IMR-90 (cell line): ENCODE results near the gene PSMD11. TPM values are rescaled to one million over a fixed set of nuclear protein-coding genes. Genes with fewer than 3 reads are reported as not detected.

ENCODE experiments used
- ATAC-seq: fragments of 200-7000 bp; cut with Tn5 transposase; 2 replicates; pipeline ENCODE4 v1.9.1; 2020; ENCODE audit warnings: low read depth, mild to moderate bottlenecking, moderate library complexity
- BruUV-seq: library from RNA; stranded (reverse); fragments of 400-500 nt; replicated peaks from 2 replicates; lab custom pipeline; 2021; lab: Mats Ljungman, UMichigan
- CTCF ChIA-PET: fragments of 300-600 bp; formaldehyde crosslinking; extraction: SDS; loops from one replicate; lab custom pipeline; 2021; ENCODE audit warnings: antibody characterized with exemption; lab: Yijun Ruan, JAX
- POLR2A ChIA-PET: fragments of 300-600 bp; sonication (Branson Sonifier 250); formaldehyde crosslinking; loops from one replicate; lab custom pipeline; 2022; ENCODE audit warnings: antibody characterized with exemption; ENCODE audit not compliant: unreplicated experiment; lab: Charles Lee
- DNase-seq: peaks from one replicate; pipeline ENCODE4 v3.0.0; 2013
- H2AFZ ChIP-seq: replicated peaks from 2 replicates; pipeline ENCODE3; 2013; ENCODE audit warnings: low read length, mild to moderate bottlenecking; ENCODE audit not compliant: poor library complexity
- H2AK5ac ChIP-seq: 2 replicates; pipeline ENCODE4 v1.6.1; 2013; ENCODE audit warnings: low read depth, low read length, inconsistent platforms
- H2AK9ac ChIP-seq: replicated peaks from 2 replicates; pipeline ENCODE3; 2013; ENCODE audit warnings: mild to moderate bottlenecking, low read depth, low read length, moderate library complexity; ENCODE audit not compliant: poor library complexity
- H2BK120ac ChIP-seq: 2 replicates; pipeline ENCODE4 v1.6.1; 2013; ENCODE audit warnings: low read depth, low read length, inconsistent platforms
- H2BK15ac ChIP-seq: 3 replicates; pipeline ENCODE4 v1.6.1; 2013; ENCODE audit warnings: low read depth, low read length, inconsistent platforms
- H2BK20ac ChIP-seq: 2 replicates; pipeline ENCODE4 v1.6.1; 2013; ENCODE audit warnings: low read depth, mild to moderate bottlenecking, inconsistent platforms, low read length, moderate library complexity
- H2BK5ac ChIP-seq: 2 replicates; pipeline ENCODE4 v1.6.1; 2013; ENCODE audit warnings: mild to moderate bottlenecking, low read depth, low read length, inconsistent platforms; ENCODE audit not compliant: poor library complexity, severe bottlenecking
- H3K14ac ChIP-seq: replicated peaks from 2 replicates; pipeline ENCODE4 v1.6.1; 2013; ENCODE audit warnings: low read depth, low read length, inconsistent platforms
- H3K18ac ChIP-seq: 2 replicates; pipeline ENCODE4 v1.6.1; 2013; ENCODE audit warnings: low read depth, low read length, control low read depth
- H3K23ac ChIP-seq: 2 replicates; pipeline ENCODE4 v1.6.1; 2013; ENCODE audit warnings: low read depth, low read length, inconsistent platforms
- H3K27ac ChIP-seq: 2 replicates; pipeline ENCODE4 v1.5.1; 2013; ENCODE audit warnings: mild to moderate bottlenecking, control low read depth, low read length; ENCODE audit not compliant: insufficient read depth
- H3K27me3 ChIP-seq: 2 replicates; pipeline ENCODE4 v1.6.1; 2013; ENCODE audit warnings: low read length; ENCODE audit not compliant: control insufficient read depth, insufficient read depth
- H3K36me3 ChIP-seq: 2 replicates; pipeline ENCODE4 v1.6.1; 2013; ENCODE audit warnings: low read length, mixed read lengths; ENCODE audit not compliant: control insufficient read depth, insufficient read depth
- H3K4ac ChIP-seq: 2 replicates; pipeline ENCODE4 v1.6.1; 2013; ENCODE audit warnings: low read depth, low read length, inconsistent platforms
- H3K4me1 ChIP-seq: 2 replicates; pipeline ENCODE4 v1.6.1; 2013; ENCODE audit warnings: low read length, mixed read lengths; ENCODE audit not compliant: control insufficient read depth, insufficient read depth
- H3K4me2 ChIP-seq: 2 replicates; pipeline ENCODE4 v1.6.1; 2013; ENCODE audit warnings: low read depth, mild to moderate bottlenecking, control low read depth, low read length, moderate library complexity
- H3K4me3 ChIP-seq: 2 replicates; pipeline ENCODE4 v1.5.1; 2013; ENCODE audit warnings: low read depth, mild to moderate bottlenecking, control low read depth, low read length, moderate library complexity; ENCODE audit not compliant: insufficient read depth
- H3K56ac ChIP-seq: 2 replicates; pipeline ENCODE4 v1.6.1; 2013; ENCODE audit warnings: low read length, inconsistent platforms; ENCODE audit not compliant: insufficient read depth; ENCODE audit errors: extremely low read depth
- H3K79me1 ChIP-seq, 2 experiments: 2 replicates each; pipeline ENCODE4 v1.6.1; 2013; ENCODE audit warnings: low read length in 2 of 2, inconsistent platforms in 1 of 2, low read depth in 1 of 2
- H3K9ac ChIP-seq: 2 replicates; pipeline ENCODE4 v1.6.1; 2013; ENCODE audit warnings: low read depth, low read length, control low read depth
- H3K9me1 ChIP-seq: 2 replicates; pipeline ENCODE4 v1.6.1; 2013; ENCODE audit warnings: low read length, inconsistent platforms; ENCODE audit not compliant: insufficient read depth
- H3K9me3 ChIP-seq: 2 replicates; pipeline ENCODE4 v1.6.1; 2013; ENCODE audit warnings: low read length; ENCODE audit not compliant: control insufficient read depth, insufficient read depth
- H4K20me1 ChIP-seq: 2 replicates; pipeline ENCODE4 v1.6.1; 2013; ENCODE audit warnings: low read length, inconsistent platforms; ENCODE audit not compliant: insufficient read depth
- H4K5ac ChIP-seq: 2 replicates; pipeline ENCODE4 v1.6.1; 2013; ENCODE audit warnings: mild to moderate bottlenecking, low read depth, low read length, control low read depth
- H4K8ac ChIP-seq, 2 experiments: 2 replicates each; pipeline ENCODE4 v1.6.1; 2013; ENCODE audit warnings: low read depth in 2 of 2, low read length in 2 of 2, control low read depth in 1 of 2, inconsistent platforms in 1 of 2
- H4K91ac ChIP-seq: 2 replicates; pipeline ENCODE4 v1.6.1; 2013; ENCODE audit warnings: low read depth, low read length, inconsistent platforms; ENCODE audit not compliant: insufficient read depth
- BHLHE40 ChIP-seq: fragments of 150-350 bp; IDR thresholded peaks from 2 replicates; pipeline ENCODE4 v1.6.1; 2016; ENCODE audit warnings: mild to moderate bottlenecking, low read depth, low read length
- CHD1 ChIP-seq: IDR thresholded peaks from 2 replicates; pipeline ENCODE4 v1.6.1; 2012; ENCODE audit warnings: low read depth, low read length, improper control_type of control experiment
- CTCF ChIP-seq: conservative IDR thresholded peaks from 2 replicates; pipeline ENCODE4 v1.5.1; 2012; ENCODE audit warnings: mild to moderate bottlenecking, low read depth, low read length, improper control_type of control experiment
- FOS ChIP-seq: fragments of 150-350 bp; IDR thresholded peaks from 2 replicates; pipeline ENCODE4 v1.6.1; 2016; ENCODE audit warnings: low read depth, low read length
- MAFK ChIP-seq: IDR thresholded peaks from 2 replicates; pipeline ENCODE4 v1.6.1; 2012; ENCODE audit warnings: low read depth, low read length, improper control_type of control experiment
- MAZ ChIP-seq: IDR thresholded peaks from 2 replicates; pipeline ENCODE4 v1.6.1; 2012; ENCODE audit warnings: low read depth, mild to moderate bottlenecking, low read length, improper control_type of control experiment, moderate library complexity, borderline replicate concordance
- MXI1 ChIP-seq: IDR thresholded peaks from 2 replicates; pipeline ENCODE4 v1.6.1; 2012; ENCODE audit warnings: low read depth, mild to moderate bottlenecking, low read length, moderate library complexity, borderline replicate concordance
- NFE2L2 ChIP-seq: fragments of 150-350 bp; IDR thresholded peaks from 2 replicates; pipeline ENCODE4 v1.6.1; 2016; ENCODE audit warnings: low read depth, mild to moderate bottlenecking, low read length
- POLR2A ChIP-seq: IDR thresholded peaks from 2 replicates; pipeline ENCODE4 v1.6.1; 2012; ENCODE audit warnings: mild to moderate bottlenecking, low read depth, low read length
- RCOR1 ChIP-seq: IDR thresholded peaks from 2 replicates; pipeline ENCODE4 v1.6.1; 2012; ENCODE audit warnings: mild to moderate bottlenecking, low read length, improper control_type of control experiment; ENCODE audit not compliant: insufficient replicate concordance
- RFX5 ChIP-seq: IDR thresholded peaks from 2 replicates; pipeline ENCODE4 v1.8.0; 2012; ENCODE audit warnings: low read depth, mild to moderate bottlenecking, low read length, moderate library complexity
- SMC3 ChIP-seq: fragments of 150-350 bp; IDR thresholded peaks from 2 replicates; pipeline ENCODE4 v1.6.1; 2016; ENCODE audit warnings: low read depth, mild to moderate bottlenecking, antibody characterized with exemption, low read length, moderate library complexity
- USF2 ChIP-seq: fragments of 150-350 bp; IDR thresholded peaks from 2 replicates; pipeline ENCODE4 v1.6.1; 2017; ENCODE audit warnings: mild to moderate bottlenecking, antibody characterized with exemption, low read length, low read depth
- WGBS, 2 experiments: methylation state at CpG; one replicate each; pipeline versions ENCODE4 v1.1.5 to v1.1.7; 2013; ENCODE audit warnings: missing lambda C conversion rate in 2 of 2; ENCODE audit not compliant: insufficient read length in 1 of 2; ENCODE audit errors: extremely low coverage in 2 of 2; 5-methylcytosine and 5-hydroxymethylcytosine counted together
- dilution Hi-C: fragments of 300-500 bp; cut with HindIII; formaldehyde crosslinking; loops from one replicate; pipeline ENCODE4 v1.14.3; 2018; ENCODE audit warnings: low sequenced_read_pairs; ENCODE audit not compliant: unreplicated experiment
- in situ Hi-C: fragments of 300-500 bp; cut with MboI; formaldehyde crosslinking; loops from 3 replicates; pipeline ENCODE4 v1.14.3; 2019; ENCODE audit warnings: low sequenced_read_pairs, inconsistent platforms, mixed read lengths
- intact Hi-C: fragments of 100-400 bp; cut with micrococcal nuclease; formaldehyde crosslinking; loops from 2 replicates; pipeline ENCODE4 v1.10.0; 2022
- polyA plus RNA-seq, 3 experiments: library from polyadenylated mRNA; depleted of rRNA; stranded (reverse); fragments of >200 nt; gene quantifications; 2 replicates each; pipeline ENCODE4 v1.2.3, GENCODE V29; 2012; ENCODE audit warnings: low replicate concordance in 1 of 3
- total RNA-seq: library from RNA; depleted of rRNA; stranded (reverse); fragments of >200 nt; gene quantifications from 2 replicates; pipeline ENCODE4 v1.2.3, GENCODE V29; 2012
- TF ChIP-seq, protein P1 (sequence below): fragments of 150-350 bp; IDR thresholded peaks from 2 replicates; pipeline ENCODE4 v1.6.1; 2016; ENCODE audit warnings: low read depth, mild to moderate bottlenecking, low read length, moderate library complexity, borderline replicate concordance

Gene PSMD11
- total and polyA plus RNA-seq, 2 of the 4 experiments (the other 2 are of a cell fraction): 64.7 to 85.9 TPM

DNA sequence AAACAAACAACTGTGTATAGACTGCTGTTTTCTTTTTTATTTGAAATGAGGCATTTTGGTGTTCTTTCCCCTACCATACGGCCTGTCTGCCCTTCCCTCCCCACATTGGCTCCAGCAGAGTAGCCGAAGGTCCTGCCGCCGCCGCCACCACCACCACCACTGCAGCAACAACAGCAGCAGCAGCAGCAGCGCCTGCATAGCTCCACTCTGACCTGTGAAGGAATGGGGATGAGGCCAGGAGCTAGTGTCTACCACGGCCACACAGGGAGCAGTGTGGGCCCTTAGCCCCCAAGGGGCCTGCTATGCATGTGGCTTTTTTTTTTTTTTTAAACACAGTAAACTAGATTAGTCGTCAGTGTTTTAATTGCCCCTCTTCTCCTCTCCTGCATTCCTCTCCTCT is 36.9 kb downstream of the PSMD11 start:
- no peak overlapping the region for H4K91ac ChIP-seq
- no peak overlapping the region for H3K4me3 ChIP-seq
- H3K56ac ChIP-seq: no peak overlapping the region
- no peak overlapping the region for H2AK5ac ChIP-seq
- H3K36me3 ChIP-seq: peaks cover 49% of the 10 kb centered on the region
- no peak overlapping the region for H3K4ac ChIP-seq
- H3K27ac ChIP-seq: no peak overlapping the region
- intact Hi-C loops (no loop called here), dilution Hi-C loops (no loop called here), in situ Hi-C loops (loop anchor here (25.0 kb wide), 1 partner anchor 281 kb away; no protein-coding TSS in a partner anchor)
- WGBS, 2 experiments: no CpG with 5 or more reads among the region's 8 CpGs
- ChIA-PET POLR2A (no interaction called here), CTCF (interaction anchor here (1.1 kb wide), 1 partner anchor 37 kb away, joined by 3 read pairs; no protein-coding TSS in a partner anchor)
- H4K20me1 ChIP-seq: no peaks in the 10 kb centered on the region
- H3K18ac ChIP-seq: no peak overlapping the region
- H2AFZ ChIP-seq: no peak overlapping the region
- H2BK5ac ChIP-seq: no peak overlapping the region
- no peak overlapping the region for H3K4me2 ChIP-seq
- no peak overlapping the region for H3K14ac ChIP-seq
- no peaks in the 10 kb centered on the region for H3K9me3 ChIP-seq
- ATAC-seq: no peak
- H3K23ac ChIP-seq: no peak overlapping the region
- no peaks in the 10 kb centered on the region for H3K27me3 ChIP-seq
- no peak for TF ChIP-seq NFE2L2
- no peak for TF ChIP-seq RFX5
- TF ChIP-seq CHD1: no peak
- TF ChIP-seq USF2: no peak
- TF ChIP-seq MAFK: no peak
- no peak for TF ChIP-seq FOS
- TF ChIP-seq RCOR1: no peak
- no peak for TF ChIP-seq MXI1
- no peak for TF ChIP-seq POLR2A
- no peak for TF ChIP-seq CTCF
- TF ChIP-seq BHLHE40: no peak
- no peak for TF ChIP-seq MAZ
- TF ChIP-seq SMC3: no peak
- TF ChIP-seq, protein P1, sequence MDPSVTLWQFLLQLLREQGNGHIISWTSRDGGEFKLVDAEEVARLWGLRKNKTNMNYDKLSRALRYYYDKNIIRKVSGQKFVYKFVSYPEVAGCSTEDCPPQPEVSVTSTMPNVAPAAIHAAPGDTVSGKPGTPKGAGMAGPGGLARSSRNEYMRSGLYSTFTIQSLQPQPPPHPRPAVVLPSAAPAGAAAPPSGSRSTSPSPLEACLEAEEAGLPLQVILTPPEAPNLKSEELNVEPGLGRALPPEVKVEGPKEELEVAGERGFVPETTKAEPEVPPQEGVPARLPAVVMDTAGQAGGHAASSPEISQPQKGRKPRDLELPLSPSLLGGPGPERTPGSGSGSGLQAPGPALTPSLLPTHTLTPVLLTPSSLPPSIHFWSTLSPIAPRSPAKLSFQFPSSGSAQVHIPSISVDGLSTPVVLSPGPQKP: no peak
- H4K5ac ChIP-seq: no peak overlapping the region
- no peak overlapping the region for H2BK15ac ChIP-seq
- DNase-seq: no peak
- H3K79me1 ChIP-seq: no peaks in the 10 kb centered on the region
- H3K4me1 ChIP-seq: peaks cover 1% of the 10 kb centered on the region; the same call in 1 of the 2 replicates
- H4K8ac ChIP-seq: no peak overlapping the region
- H2AK9ac ChIP-seq: no peak overlapping the region
- H3K9me1 ChIP-seq: no peaks in the 10 kb centered on the region
- no peak overlapping the region for H2BK120ac ChIP-seq
- no peak overlapping the region for H2BK20ac ChIP-seq
- H3K9ac ChIP-seq: no peak overlapping the region
- no TSS peak for BruUV-seq
